Activated CD4-positive, alpha-beta T cell treated with anti-CD3 and anti-CD28 coated beads, Interleukin-2, amount 10 ng/mL, durations not matched to agents 7 days and 5 days (primary cell): ENCODE results near the gene RPL6. TPM values are rescaled to one million over a fixed set of nuclear protein-coding genes. Genes with fewer than 3 reads are reported as not detected.
A peak's percentile ranks its signal among the peaks of the same experiment; 100 is the strongest.

ENCODE experiments used
- CTCF ChIA-PET: fragments of 350-600 bp; sonication (Branson Sonifier 250); formaldehyde crosslinking; loops from one replicate; lab custom pipeline; 2021; ENCODE audit warnings: antibody characterized with exemption; lab: Charles Lee
- POLR2A ChIA-PET: fragments of 350-600 bp; sonication (Branson Sonifier 250); formaldehyde crosslinking; loops from one replicate; lab custom pipeline; 2021; ENCODE audit warnings: antibody characterized with exemption; lab: Charles Lee
- DNase-seq: peaks from one replicate; pipeline ENCODE4 v3.0.0-alpha.2; 2020
- H3K27ac Mint-ChIP-seq: one replicate; pipeline ENCODE4 v1.8.0; 2021; ENCODE audit warnings: mild to moderate bottlenecking, moderate library complexity, mixed read lengths
- H3K27me3 Mint-ChIP-seq: one replicate; pipeline ENCODE4 v1.8.0; 2021; ENCODE audit warnings: mixed read lengths
- H3K36me3 Mint-ChIP-seq: one replicate; pipeline ENCODE4 v1.8.0; 2021; ENCODE audit warnings: low read depth, mixed read lengths
- H3K4me1 Mint-ChIP-seq: one replicate; pipeline ENCODE4 v1.8.0; 2021; ENCODE audit warnings: mixed read lengths
- H3K4me3 Mint-ChIP-seq: one replicate; pipeline ENCODE4 v1.8.0; 2021; ENCODE audit warnings: mild to moderate bottlenecking, moderate library complexity, mixed read lengths
- H3K9me3 Mint-ChIP-seq: one replicate; pipeline ENCODE4 v1.8.0; 2021; ENCODE audit warnings: mixed read lengths
- total RNA-seq, 2 experiments: library from RNA; stranded (reverse); gene quantifications; one replicate each; pipeline ENCODE4 v1.2.3, GENCODE V29; 2021

RPL6 gene
- total RNA-seq, 2 experiments from 2014 or later = 1,236 to 1,343 TPM

GRCh38 chr12:112433551-112433950, 24.1 kb upstream of the RPL6 start:
- no peak overlapping the region for H3K4me3 Mint-ChIP-seq
- H3K27me3 Mint-ChIP-seq = no peaks in the 10 kb centered on the region
- H3K27ac Mint-ChIP-seq = no peak overlapping the region
- no peaks in the 10 kb centered on the region for H3K9me3 Mint-ChIP-seq
- POLR2A ChIA-PET = no interaction called here
- peaks cover 26% of the 10 kb centered on the region for H3K4me1 Mint-ChIP-seq
- DNase-seq = no peak
- CTCF ChIA-PET = no interaction called here
- H3K36me3 Mint-ChIP-seq = peaks cover 7% of the 10 kb centered on the region

GRCh38 chr12:112431965-112432364, 22.6 kb upstream of the RPL6 start:
- Mint-ChIP-seq H3K4me3 (no peak overlapping the region), H3K27ac (no peak overlapping the region), H3K9me3 (no peaks in the 10 kb centered on the region), H3K36me3 (peaks cover 12% of the 10 kb centered on the region), H3K27me3 (no peaks in the 10 kb centered on the region), H3K4me1 (peaks cover 23% of the 10 kb centered on the region)
- DNase-seq = no peak
- CTCF ChIA-PET = no interaction called here
- POLR2A ChIA-PET = no interaction called here

GRCh38 chr12:112430929-112431328, 21.5 kb upstream of the RPL6 start:
- Mint-ChIP-seq H3K27me3 (no peaks in the 10 kb centered on the region), H3K36me3 (peaks cover 13% of the 10 kb centered on the region), H3K4me1 (peaks cover 25% of the 10 kb centered on the region), H3K27ac (no peak overlapping the region), H3K4me3 (no peak overlapping the region), H3K9me3 (no peaks in the 10 kb centered on the region)
- DNase-seq = no peak
- CTCF ChIA-PET = no interaction called here
- POLR2A ChIA-PET = interaction anchor here (0.6 kb wide), 1 partner anchor 46 kb away, joined by 6 read pairs; no protein-coding TSS in a partner anchor

- CTCF ChIA-PET = no interaction called here
- H3K27me3 Mint-ChIP-seq = no peaks in the 10 kb centered on the region
- peaks cover 39% of the 10 kb centered on the region for H3K4me1 Mint-ChIP-seq
- DNase-seq = no peak
- peaks cover 16% of the 10 kb centered on the region for H3K36me3 Mint-ChIP-seq
- no peak overlapping the region for H3K4me3 Mint-ChIP-seq
- no peak overlapping the region for H3K27ac Mint-ChIP-seq
- no peaks in the 10 kb centered on the region for H3K9me3 Mint-ChIP-seq
- POLR2A ChIA-PET = no interaction called here
These were observed 18.4 kb upstream of the RPL6 start for GRCh38 chr12:112427760-112428159.

GRCh38 chr12:112425582-112426382, 16.4 kb upstream of the RPL6 start:
- ChIA-PET CTCF (interaction anchor here (0.7 to 1.1 kb wide), 3 partner anchors 54 to 410 kb away, joined by 3 to 5 read pairs (median 3); no protein-coding TSS in a partner anchor), POLR2A (no interaction called here)
- peak overlapping the region; percentile 5 for H3K27ac Mint-ChIP-seq

GRCh38 chr12:112424126-112424525, 14.7 kb upstream of the RPL6 start:
- POLR2A ChIA-PET = no interaction called here
- Mint-ChIP-seq H3K36me3 (peaks cover 20% of the 10 kb centered on the region), H3K9me3 (no peaks in the 10 kb centered on the region), H3K27ac (no peak overlapping the region), H3K27me3 (no peaks in the 10 kb centered on the region), H3K4me3 (no peak overlapping the region), H3K4me1 (peaks cover 51% of the 10 kb centered on the region)
- DNase-seq = no peak
- CTCF ChIA-PET = interaction anchor here (0.6 to 0.7 kb wide), 2 partner anchors 88 to 738 kb away, joined by 3 to 4 read pairs; partner anchors contain the start of genes ACAD10 and BRAP

More at GRCh38 chr12:112425582-112426382, 16.4 kb upstream of the RPL6 start:
- H3K4me1 Mint-ChIP-seq = peaks cover 42% of the 10 kb centered on the region
- H3K27me3 Mint-ChIP-seq = no peaks in the 10 kb centered on the region
- H3K4me3 Mint-ChIP-seq = no peak overlapping the region
- no peaks in the 10 kb centered on the region for H3K9me3 Mint-ChIP-seq
- no peak for DNase-seq
- H3K36me3 Mint-ChIP-seq = peaks cover 13% of the 10 kb centered on the region

- H3K27me3 Mint-ChIP-seq = no peaks in the 10 kb centered on the region
- CTCF ChIA-PET = no interaction called here
- POLR2A ChIA-PET = no interaction called here
- no peak for DNase-seq
- peaks cover 49% of the 10 kb centered on the region for H3K4me1 Mint-ChIP-seq
- no peaks in the 10 kb centered on the region for H3K9me3 Mint-ChIP-seq
- H3K4me3 Mint-ChIP-seq = no peak overlapping the region
- H3K27ac Mint-ChIP-seq = no peak overlapping the region
- H3K36me3 Mint-ChIP-seq = peaks cover 13% of the 10 kb centered on the region
These were observed 13.1 kb upstream of the RPL6 start for GRCh38 chr12:112422531-112422930.

GRCh38 chr12:112421363-112421762, 12.0 kb upstream of the RPL6 start:
- Mint-ChIP-seq H3K27me3 (no peaks in the 10 kb centered on the region), H3K9me3 (no peaks in the 10 kb centered on the region), H3K4me1 (peaks cover 53% of the 10 kb centered on the region), H3K27ac (no peak overlapping the region), H3K36me3 (peaks cover 12% of the 10 kb centered on the region), H3K4me3 (no peak overlapping the region)
- POLR2A ChIA-PET = no interaction called here
- CTCF ChIA-PET = interaction anchor here (0.6 kb wide), 1 partner anchor 138 kb away, joined by 4 read pairs; no protein-coding TSS in a partner anchor
- no peak for DNase-seq

- CTCF ChIA-PET = interaction anchor here (0.6 kb wide), 2 partner anchors 137 to 542 kb away, joined by 4 to 5 read pairs; no protein-coding TSS in a partner anchor
- Mint-ChIP-seq H3K27me3 (no peaks in the 10 kb centered on the region), H3K36me3 (peaks cover 12% of the 10 kb centered on the region), H3K4me3 (peak overlapping the region; percentile 89), H3K9me3 (no peaks in the 10 kb centered on the region), H3K4me1 (peaks cover 51% of the 10 kb centered on the region), H3K27ac (peak overlapping the region; percentile 85)
- DNase-seq = no peak
- POLR2A ChIA-PET = no interaction called here
These were observed 11.3 kb upstream of the RPL6 start for GRCh38 chr12:112420740-112421139.

GRCh38 chr12:112419297-112420133, 10.1 kb upstream of the RPL6 start:
- ChIA-PET POLR2A (no interaction called here), CTCF (no interaction called here)
- Mint-ChIP-seq H3K27me3 (no peaks in the 10 kb centered on the region), H3K27ac (peak overlapping the region; percentile 90), H3K4me3 (peak overlapping the region; percentile 89), H3K9me3 (no peaks in the 10 kb centered on the region), H3K36me3 (peaks cover 12% of the 10 kb centered on the region), H3K4me1 (peaks cover 47% of the 10 kb centered on the region)
- peak; percentile 29 for DNase-seq

- DNase-seq = peak; percentile 90
- peak within 1 kb of the TSS; percentile 93 for H3K4me3 Mint-ChIP-seq
- peaks cover 12% of the 10 kb centered on the region for H3K36me3 Mint-ChIP-seq
- ChIA-PET CTCF (interaction anchor here (0.6 kb wide), 1 partner anchor 9 kb away, joined by 3 read pairs; no protein-coding TSS in a partner anchor), POLR2A (no interaction called here)
- peak within 1 kb of the TSS; percentile 96 for H3K27ac Mint-ChIP-seq
- no peaks in the 10 kb centered on the region for H3K9me3 Mint-ChIP-seq
- peaks cover 41% of the 10 kb centered on the region for H3K4me1 Mint-ChIP-seq
- no peaks in the 10 kb centered on the region for H3K27me3 Mint-ChIP-seq
These were observed 9.3 kb upstream of the RPL6 start, which contains the start of gene PTPN11 for GRCh38 chr12:112418608-112419296. Gene PTPN11 (plus strand): TSS chr12:112418947. CDS start chr12:112419112, 165 bp downstream.

GRCh38 chr12:112418273-112418607, 8.8 kb upstream of the RPL6 start:
- CTCF ChIA-PET = interaction anchor here (0.6 kb wide), 1 partner anchor 8 kb away, joined by 3 read pairs; no protein-coding TSS in a partner anchor
- DNase-seq = no peak
- Mint-ChIP-seq H3K4me1 (peaks cover 41% of the 10 kb centered on the region), H3K27me3 (no peaks in the 10 kb centered on the region), H3K36me3 (peaks cover 12% of the 10 kb centered on the region), H3K27ac (peak overlapping the region; percentile 96), H3K4me3 (peak overlapping the region; percentile 93), H3K9me3 (no peaks in the 10 kb centered on the region)
- POLR2A ChIA-PET = no interaction called here
